Activated CD4-positive, alpha-beta T cell treated with anti-CD3 and anti-CD28 coated beads for 4 hours (primary cell): ENCODE data around the gene ERO1A.
"Not testable (repeated sequence)": the region's sequence is repeated elsewhere in the genome, so short reads cannot be mapped to it uniquely, and the experiment has no call there.

ENCODE experiments used
- DNase-seq, 2 donors: peaks; one replicate each; pipeline ENCODE4 v3.0.0-alpha.2; 2020

Gene ERO1A, protein sequence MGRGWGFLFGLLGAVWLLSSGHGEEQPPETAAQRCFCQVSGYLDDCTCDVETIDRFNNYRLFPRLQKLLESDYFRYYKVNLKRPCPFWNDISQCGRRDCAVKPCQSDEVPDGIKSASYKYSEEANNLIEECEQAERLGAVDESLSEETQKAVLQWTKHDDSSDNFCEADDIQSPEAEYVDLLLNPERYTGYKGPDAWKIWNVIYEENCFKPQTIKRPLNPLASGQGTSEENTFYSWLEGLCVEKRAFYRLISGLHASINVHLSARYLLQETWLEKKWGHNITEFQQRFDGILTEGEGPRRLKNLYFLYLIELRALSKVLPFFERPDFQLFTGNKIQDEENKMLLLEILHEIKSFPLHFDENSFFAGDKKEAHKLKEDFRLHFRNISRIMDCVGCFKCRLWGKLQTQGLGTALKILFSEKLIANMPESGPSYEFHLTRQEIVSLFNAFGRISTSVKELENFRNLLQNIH

GRCh38 chr14:52695481-52696091 lies at the start of gene ERO1A:
TSS of gene ERO1A (minus strand) at chr14:52695558. CDS start at chr14:52695481, 77 bp downstream.
- DNase-seq, result peak; percentile 52 to 61

GRCh38 chr14:52741865-52742264 lies 46.5 kb upstream of the ERO1A start:
- DNase-seq, result no peak

DNA sequence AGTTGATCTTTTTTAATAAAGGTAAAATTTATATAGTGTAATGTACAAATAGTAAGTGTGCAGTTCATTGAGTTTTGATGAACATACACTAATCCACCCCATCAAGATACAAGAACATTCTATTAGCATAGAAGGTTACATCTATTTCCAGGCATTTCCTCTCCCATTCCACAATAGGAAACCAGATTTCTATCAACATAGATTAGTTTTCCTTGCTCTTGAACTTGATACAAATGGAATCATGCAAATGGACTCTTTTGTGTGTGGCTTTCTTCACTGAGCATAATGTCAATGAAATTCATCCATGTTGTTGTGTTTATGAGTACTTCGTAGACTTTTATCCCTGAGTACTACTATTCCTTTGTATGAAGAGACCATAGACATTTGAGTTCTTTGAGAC lies 45.4 kb upstream of the ERO1A start:
- no peak for DNase-seq

- DNase-seq, result no peak
Observed at GRCh38 chr14:52738409-52738808, 43.1 kb upstream of the ERO1A start.

DNA sequence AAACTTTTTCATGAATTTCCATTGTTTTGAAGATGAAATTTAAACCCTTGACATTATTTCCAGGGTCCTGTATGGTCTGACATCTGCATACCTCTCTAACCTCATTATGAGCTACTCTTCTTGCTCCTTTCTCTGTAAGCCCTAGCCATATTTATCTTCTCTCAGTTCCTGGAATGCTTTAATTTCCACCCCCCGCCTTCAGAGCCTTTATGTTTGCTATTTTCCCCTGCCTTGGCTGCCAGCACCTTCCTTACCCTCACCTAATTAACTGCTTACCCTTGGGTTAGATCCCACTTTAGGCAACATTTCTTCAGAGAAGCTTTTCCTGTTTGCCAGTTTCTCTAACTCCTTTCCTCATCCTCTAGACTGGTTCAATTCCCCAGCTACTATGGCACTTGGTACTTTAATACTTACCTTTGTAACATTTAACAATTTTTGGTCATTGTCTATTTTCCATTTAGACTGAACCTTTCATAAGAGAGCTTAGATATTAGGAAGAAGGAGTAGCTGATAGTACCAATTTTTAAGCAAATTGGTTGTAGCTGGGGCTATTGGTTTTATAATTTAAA lies 40.6 kb upstream of the ERO1A start:
- DNase-seq, result no peak

DNA sequence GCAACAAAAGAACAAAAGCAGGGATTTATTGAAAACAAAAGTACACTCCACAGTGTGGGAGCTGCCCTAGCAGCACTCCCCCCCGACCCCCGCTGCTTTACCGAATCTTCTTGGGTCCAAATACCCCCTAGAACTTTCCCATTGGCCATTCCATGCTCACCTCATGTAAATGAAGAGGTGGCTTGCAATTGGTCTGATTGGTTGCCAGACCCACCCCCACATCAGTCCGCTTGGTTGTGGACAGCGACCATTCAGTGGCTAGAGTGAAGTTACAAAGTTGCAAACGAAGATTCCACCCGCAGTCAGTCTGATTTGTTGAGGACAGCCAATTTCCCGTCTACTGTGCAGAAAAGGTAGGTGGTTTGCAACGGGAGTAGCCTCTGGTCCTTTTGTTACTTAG lies 38.5 kb upstream of the ERO1A start:
- no peak for DNase-seq

DNA sequence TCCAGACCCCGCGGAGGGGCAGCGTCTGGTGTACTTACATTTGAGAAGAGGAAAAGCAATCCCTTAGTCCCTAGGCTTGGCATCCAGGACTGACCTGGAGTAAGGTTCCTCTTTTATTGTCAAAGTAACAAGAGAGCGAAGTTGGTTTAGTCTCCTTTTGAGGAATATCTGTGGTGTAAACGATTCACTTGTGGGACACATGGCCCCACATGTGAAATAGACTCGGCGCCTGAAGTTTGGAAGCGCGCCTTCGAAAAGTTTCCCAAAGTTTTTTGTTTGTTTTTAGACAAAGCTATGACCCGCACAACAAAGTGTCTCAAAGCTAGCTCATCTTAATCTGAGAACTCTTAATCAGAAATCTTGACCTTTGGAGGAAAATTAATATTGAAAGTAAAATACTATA lies 35.4 kb upstream of the ERO1A start:
- no peak for DNase-seq

GRCh38 chr14:52729925-52730708 lies 34.8 kb upstream of the ERO1A start, which contains the start of gene STYX:
TSS of gene STYX (plus strand) at chr14:52730166. CDS start at chr14:52730475, 309 bp downstream.
- peak; percentile 98 to 99 for DNase-seq

GRCh38 chr14:52729585-52729924 lies 34.2 kb upstream of the ERO1A start:
- no peak for DNase-seq

DNA sequence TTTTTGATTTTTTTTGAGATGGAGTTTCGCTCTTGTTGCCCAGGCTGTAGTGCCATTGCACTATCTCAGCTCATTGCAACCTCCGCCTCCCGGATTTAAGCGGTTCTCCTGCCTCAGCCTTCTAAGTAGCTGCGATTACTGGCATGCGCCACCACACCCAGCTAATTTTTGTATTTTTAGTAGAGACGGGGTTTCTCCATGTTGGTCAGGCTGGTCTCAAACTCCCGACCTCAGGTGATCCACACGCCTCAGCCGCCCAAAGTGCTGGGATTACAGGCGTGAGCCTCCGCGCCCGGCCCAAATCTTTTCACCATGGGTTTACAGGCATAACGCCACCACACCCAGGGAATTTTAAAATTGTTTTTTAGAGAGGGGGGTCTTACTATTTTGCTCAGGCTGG lies 33.7 kb upstream of the ERO1A start:
- DNase-seq, result not testable (repeated sequence)

- not testable (repeated sequence) for DNase-seq
Observed at GRCh38 chr14:52727509-52727908, 32.2 kb upstream of the ERO1A start.

GRCh38 chr14:52724360-52724644 lies 28.9 kb upstream of the ERO1A start:
- DNase-seq, result no peak

DNA sequence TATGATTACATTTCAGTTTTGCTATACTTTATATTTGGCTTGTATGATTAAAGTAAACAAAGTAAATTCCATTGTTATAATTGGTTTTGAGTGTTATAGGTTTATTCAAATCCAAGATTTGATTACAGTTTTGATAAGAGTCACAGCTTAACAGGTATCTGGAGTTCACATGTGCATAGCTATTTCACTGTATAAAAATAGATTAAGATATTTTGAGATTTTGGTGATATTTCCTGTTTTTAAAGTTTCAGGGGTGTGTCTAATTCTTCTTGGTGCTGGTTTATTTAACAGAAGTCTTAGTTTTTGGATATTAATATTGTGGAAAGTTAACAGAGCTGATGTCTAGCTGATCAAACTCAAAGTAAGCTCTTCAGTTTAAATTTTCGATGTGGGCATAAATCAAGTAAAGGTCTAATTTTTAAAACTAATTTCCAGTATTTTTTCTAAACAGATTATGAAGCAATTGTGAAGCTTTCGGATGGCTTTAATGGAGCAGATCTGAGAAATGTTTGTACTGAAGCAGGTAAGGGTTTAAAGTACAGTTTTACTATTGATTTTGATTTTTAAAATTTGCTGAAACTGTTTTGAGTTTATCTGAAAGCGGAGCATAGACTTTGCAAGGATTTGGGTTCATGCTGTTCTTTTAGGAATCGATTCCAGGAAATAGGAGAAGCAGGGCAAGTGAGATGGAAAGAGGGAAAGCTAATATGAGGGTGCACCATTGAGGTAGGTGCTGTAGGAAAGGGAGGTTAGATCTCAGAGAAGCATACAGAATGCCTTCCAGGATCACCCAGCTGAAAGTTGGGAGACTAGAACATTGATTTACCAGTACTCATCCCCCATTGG lies 28.4 kb upstream of the ERO1A start:
- no peak for DNase-seq

DNA sequence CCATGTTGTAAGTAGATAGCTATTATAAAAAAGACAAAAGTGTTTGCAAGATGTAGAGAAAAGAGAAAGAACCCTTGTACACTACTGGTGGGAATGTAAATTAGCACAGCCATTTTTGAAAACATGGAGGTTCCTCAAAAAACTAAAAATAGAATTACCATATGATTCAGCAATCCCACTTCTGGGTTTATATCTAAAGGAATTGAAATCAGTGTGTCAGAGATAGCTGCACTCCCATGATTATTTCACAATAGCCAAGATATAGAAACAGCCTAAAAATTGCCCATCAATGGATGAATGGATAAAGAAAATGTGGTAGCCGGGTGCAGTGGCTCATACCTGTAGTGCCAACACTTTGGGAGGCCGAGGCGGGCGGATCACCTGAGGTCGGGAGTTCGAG lies 20.8 kb upstream of the ERO1A start:
- DNase-seq, result no peak

GRCh38 chr14:52711666-52712065 lies 16.3 kb upstream of the ERO1A start:
- no peak for DNase-seq

GRCh38 chr14:52706724-52707706 lies 11.7 kb upstream of the ERO1A start, which contains the start of gene PSMC6:
TSS of gene PSMC6 (plus strand) at chr14:52707200. CDS start at chr14:52707220, 20 bp downstream.
- peak; percentile 95 to 96 for DNase-seq

DNA sequence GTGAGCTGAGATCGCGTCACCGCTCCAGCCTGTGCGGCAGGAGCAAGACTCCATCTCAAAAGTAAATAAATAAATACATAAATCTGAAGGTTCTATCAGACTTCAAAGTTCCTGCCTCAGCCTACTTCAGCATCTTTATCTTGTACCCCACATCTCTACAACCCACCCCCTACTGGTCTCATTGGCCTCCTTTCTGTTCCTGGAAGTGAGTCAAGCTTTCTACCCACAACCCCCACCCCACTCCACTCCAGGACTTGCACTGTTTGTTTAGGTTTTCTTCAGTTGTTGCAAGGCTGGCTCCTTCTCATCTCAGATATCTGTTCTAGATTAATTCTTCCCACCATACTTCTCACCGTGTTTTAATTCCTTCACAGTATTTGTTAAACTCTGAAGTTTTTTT lies 10.9 kb upstream of the ERO1A start:
- peak; percentile 48 to 53 for DNase-seq

- no peak for DNase-seq
Observed at GRCh38 chr14:52703664-52704063, 8.3 kb upstream of the ERO1A start.

DNA sequence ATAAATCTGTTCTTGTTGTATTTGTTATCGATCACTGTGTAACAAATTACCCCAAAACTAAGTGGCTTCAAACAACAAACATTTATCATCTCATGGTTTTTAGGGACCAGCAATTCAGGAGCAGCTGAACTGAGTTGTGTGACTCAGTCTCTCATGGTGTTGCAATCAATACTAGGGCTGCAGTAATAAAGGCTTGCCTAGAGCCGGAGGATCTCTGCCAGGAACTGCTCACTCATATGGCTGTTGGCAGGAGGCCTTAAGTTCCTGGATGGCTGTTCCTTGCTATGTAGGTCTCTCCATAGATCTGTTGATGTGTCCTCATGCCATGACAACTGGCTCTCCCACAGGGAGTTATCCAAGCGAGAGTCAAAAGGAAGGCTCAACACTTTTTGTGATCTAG lies 7.9 kb upstream of the ERO1A start:
- no peak for DNase-seq

DNA sequence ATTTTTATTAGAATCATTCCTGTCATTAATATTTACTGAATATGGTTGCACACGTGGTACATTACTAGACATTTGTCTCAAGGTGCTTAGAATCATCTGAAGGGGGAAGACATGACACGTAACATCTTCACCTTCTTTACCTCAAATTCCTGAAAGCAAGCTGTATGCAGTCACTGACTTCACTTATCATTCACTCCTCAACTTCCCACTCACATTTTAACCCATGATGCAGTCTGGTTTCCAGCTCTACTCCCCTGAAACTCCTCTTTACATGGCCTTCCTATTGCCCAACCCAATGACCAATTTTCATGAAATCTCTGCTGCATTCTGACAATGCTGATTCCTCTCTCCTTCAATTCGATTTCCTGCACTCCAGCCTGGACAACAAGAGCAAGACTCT lies 5.9 kb upstream of the ERO1A start:
- DNase-seq, result no peak

DNA sequence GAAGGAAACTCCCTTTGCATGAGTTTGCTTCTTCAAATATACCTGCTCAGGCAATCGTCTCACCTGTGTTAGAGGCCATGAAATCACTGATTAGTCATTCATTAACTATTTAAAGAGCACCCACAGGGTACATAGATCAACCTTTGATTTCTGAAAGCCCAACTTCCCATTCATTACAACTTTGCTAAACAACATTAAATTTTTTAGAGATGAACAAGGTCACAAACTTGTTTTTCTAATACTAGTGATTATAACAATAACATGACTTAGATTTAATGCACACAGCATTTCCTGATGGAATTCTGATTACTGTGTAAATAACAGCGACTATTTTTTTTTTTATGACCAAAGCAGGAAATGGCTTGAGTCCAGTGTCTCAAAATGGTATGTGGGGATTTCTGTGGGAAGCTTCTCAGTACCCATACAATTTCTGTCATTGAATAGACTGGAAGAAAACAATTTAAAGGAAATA lies 5.4 kb upstream of the ERO1A start:
- no peak for DNase-seq
